Activated CD8-positive, alpha-beta memory T cell treated with anti-CD3 and anti-CD28 coated beads for 24 hours (primary cell): ENCODE measurements around the gene SERBP1.
A peak's percentile ranks its signal among the peaks of the same experiment; 100 is the strongest.

ENCODE experiments used
- DNase-seq: peaks from one replicate; pipeline ENCODE4 v3.0.0-alpha.2; 2020

SERBP1 gene

DNA sequence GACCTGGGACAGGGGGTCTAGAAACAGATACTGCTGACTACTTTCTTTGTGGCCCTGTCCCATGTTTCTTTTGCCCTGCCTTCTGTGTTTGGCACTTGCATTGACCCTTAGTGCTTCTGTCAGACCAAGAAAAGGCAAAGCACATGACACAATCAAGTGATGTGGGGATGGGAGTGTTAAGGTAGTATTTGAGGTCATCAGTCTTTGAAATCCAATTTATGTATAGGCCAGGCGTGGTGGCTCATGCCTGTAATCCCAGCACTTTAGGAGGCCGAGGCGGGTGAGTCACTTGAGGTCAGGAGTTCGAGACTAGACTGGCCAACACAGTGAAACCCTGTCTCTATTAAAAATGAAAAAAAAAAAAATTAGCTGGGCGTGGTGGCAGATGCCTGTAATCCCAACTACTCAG lies 26.0 kb downstream of the SERBP1 start:
- DNase-seq, result no peak

DNA sequence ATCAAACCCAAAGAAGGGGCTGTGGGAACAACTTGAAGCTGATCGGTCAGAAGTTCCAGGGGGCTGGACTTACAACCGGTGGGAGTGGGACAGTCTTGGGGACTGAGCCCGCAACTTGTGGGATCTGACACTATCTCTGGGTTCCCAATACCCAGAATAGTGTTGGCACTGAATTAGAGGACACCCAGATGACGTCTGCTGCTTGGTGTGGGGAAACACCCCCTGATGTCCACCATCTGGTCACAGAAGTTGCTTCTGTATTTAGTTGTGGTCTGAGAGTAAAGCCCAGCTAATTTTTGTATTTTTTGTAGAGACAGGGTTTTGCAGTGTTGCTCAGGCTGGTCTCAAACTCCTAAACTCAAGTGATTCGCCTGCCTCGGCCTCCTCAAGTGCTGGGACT lies 28.8 kb downstream of the SERBP1 start:
- DNase-seq, result no peak

GRCh38 chr1:67400029-67400786 lies 30.0 kb downstream of the SERBP1 start:
- DNase-seq, result peak; percentile 59

GRCh38 chr1:67399199-67399993 lies 30.8 kb downstream of the SERBP1 start:
- DNase-seq, result peak; percentile 46

GRCh38 chr1:67394548-67394947 lies 35.7 kb downstream of the SERBP1 start:
- no peak for DNase-seq

GRCh38 chr1:67393737-67394136 lies 36.5 kb downstream of the SERBP1 start:
- peak; percentile 35 for DNase-seq

DNA sequence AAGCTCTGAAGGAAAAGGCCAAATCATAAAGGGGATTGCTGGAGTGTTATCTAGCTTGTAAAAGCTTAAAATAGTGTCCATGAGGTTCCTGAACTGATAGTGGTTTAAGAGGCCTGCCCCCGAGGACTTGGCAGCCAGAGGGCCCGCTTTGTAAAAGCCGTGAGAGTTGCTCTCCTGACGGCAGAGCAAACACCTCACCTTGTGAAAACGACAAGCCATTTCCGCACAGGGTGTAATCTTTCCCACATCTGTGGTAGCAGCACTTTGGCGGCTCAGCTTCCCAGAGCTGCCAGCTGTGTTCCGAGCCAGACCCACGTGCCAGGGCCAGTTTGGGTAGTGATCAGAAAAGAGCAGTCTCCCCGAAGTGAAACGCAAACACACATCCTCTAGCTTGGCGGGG lies 37.0 kb downstream of the SERBP1 start:
- DNase-seq, result no peak

DNA sequence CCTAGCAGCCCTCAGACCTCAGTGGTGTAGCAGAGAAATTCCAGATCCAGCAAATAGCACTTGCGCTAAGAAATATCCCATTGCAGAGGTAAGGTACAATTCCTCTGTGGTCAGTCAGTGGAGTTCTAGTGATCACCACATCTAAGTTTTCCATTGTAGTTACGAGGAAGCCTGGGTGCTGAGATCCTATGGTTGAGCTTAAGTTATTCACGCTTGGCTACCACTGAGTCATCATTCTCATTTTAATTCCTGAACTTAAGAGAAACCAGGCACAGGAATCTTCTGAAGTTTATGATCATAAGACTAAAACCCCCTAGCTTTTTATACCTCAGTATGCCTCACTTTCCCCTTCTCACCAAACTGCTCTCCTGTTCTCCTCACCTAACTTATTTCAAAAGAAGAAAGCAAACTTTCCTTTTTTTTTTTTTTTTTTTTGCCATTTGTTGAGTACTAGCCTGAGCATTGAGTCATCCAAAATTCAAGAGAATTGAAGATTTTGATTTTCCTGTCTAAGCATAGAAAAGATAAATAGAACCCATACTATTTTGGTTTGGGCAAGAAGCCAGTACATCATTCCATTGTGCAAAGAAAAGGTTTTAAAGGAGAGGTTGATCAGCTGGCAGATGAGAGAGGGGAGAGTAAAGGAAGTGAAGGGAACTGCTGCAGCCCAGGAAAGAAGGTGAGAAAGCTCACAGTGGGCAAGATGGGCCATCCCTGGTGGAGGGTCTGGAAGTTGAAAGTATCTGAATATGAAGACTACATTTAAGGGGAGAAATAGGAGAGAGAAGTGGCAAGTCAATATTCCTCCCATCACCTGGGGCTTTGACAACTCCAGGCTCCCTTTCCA lies 39.9 kb downstream of the SERBP1 start:
- no peak for DNase-seq

- DNase-seq, result no peak
Observed at GRCh38 chr1:67383999-67384638, 46.1 kb downstream of the SERBP1 start.

DNA sequence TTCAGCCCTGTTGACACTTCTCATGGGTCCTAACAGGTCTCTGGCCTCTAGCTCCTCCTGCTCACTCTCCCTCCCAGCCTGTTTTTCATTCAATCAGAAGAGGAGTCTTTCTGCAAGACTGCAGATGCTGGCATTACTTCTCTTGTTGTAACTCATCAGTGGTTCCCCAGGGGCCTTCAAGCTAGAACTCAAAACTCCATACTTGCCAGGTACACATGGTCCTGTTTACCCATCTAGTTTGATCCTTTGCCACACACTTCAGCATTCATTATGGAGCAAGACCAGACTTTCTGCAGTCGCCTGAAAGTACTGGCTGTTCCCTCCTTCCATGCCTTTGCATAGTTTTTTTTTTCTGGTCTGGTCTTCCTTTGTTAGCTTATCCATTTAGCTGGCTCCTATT lies 47.9 kb downstream of the SERBP1 start:
- DNase-seq, result no peak

- no peak for DNase-seq
Observed at GRCh38 chr1:67381154-67381553, 49.0 kb downstream of the SERBP1 start.

GRCh38 chr1:67377253-67377652 lies 52.9 kb downstream of the SERBP1 start:
- no peak for DNase-seq

GRCh38 chr1:67376381-67376780 lies 53.8 kb downstream of the SERBP1 start:
- DNase-seq, result no peak

GRCh38 chr1:67372898-67373297 lies 57.3 kb downstream of the SERBP1 start:
- no peak for DNase-seq

- DNase-seq, result no peak
Observed at GRCh38 chr1:67372136-67372535, 58.1 kb downstream of the SERBP1 start.

DNA sequence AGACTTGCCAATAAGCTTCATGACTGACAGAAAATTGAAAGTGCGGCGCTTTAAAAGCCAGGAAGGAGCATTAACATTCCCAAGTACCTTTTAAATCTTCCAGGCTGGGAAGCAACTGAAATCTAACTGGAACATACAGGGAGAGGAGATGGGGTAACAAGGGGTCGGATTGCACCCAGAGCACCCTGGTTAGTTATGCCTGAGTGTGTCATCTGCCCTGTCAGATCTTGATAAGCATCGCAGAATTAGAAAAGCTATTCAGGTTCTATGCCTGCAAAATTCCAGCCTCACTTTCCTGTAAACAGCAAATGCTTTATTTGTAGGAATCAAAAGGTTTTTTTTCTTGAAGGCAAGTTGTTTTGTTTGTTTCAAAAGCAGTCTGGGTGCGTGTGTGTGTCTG lies 58.5 kb downstream of the SERBP1 start:
- DNase-seq, result no peak

- DNase-seq, result no peak
Observed at GRCh38 chr1:67371043-67371442, 59.2 kb downstream of the SERBP1 start.

GRCh38 chr1:67368046-67368514 lies 62.1 kb downstream of the SERBP1 start:
- no peak for DNase-seq

GRCh38 chr1:67367370-67368045 lies 62.7 kb downstream of the SERBP1 start:
- DNase-seq, result no peak

DNA sequence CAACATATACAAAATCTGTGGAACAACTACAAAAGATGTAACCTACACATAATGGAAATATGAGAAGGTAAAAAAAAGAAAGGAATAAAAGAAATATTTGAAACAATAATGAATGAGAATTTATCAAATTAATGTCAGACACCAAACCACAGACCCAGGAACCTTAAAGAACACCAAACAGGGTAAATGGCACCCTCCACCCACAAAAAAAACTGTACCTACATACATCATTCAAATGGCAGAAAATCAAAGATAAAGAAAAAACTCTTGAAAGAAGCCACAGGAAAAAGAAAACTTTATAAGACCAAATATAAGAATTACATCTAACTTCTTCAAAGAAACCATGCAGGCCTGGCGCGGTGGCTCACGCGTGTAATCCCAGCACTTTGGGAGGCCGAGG lies 68.6 kb downstream of the SERBP1 start:
- no peak for DNase-seq

GRCh38 chr1:67359592-67359991 lies 70.6 kb downstream of the SERBP1 start:
- DNase-seq, result no peak
